SK-N-SH treated with all-trans-retinoic acid at 6 μM for 48 hours (cell line): ENCODE results near the gene MVB12B.

Experiments
- ATAC-seq: fragments of 200-7000 bp; cut with Tn5 transposase; 3 replicates; pipeline ENCODE4 v1.9.1; 2020; ENCODE audit warnings: mild to moderate bottlenecking, moderate library complexity
- ARNTL ChIP-seq: fragments of 450-650 bp; formaldehyde crosslinking; IDR thresholded peaks from 2 replicates; pipeline ENCODE4 v1.5.0; 2020; ENCODE audit warnings: low read depth, mild to moderate bottlenecking, moderate library complexity, borderline replicate concordance
- BACH2 ChIP-seq: fragments of 250-450 bp; sonication (Bioruptor Pico); IDR thresholded peaks from 2 replicates; pipeline ENCODE4 v1.9.0; 2021; ENCODE audit warnings: mild to moderate bottlenecking, borderline replicate concordance
- CSDC2 ChIP-seq: fragments of 250-450 bp; sonication (Bioruptor Pico); IDR thresholded peaks from 2 replicates; pipeline ENCODE4 v1.5.0; 2020; ENCODE audit warnings: mild to moderate bottlenecking, moderate library complexity
- GLIS3 ChIP-seq: fragments of 250-450 bp; sonication (Bioruptor Pico); IDR thresholded peaks from 2 replicates; pipeline ENCODE4 v1.5.0; 2020; ENCODE audit warnings: mild to moderate bottlenecking, moderate library complexity
- ISL1 ChIP-seq: fragments of 250-450 bp; sonication (Bioruptor Pico); IDR thresholded peaks from 2 replicates; pipeline ENCODE4 v2.1.2; 2022; ENCODE audit warnings: mild to moderate bottlenecking, moderate library complexity
- OSR1 ChIP-seq: fragments of 250-450 bp; sonication (Bioruptor Pico); IDR thresholded peaks from 2 replicates; pipeline ENCODE4 v1.8.0; 2022; ENCODE audit warnings: moderate library complexity, mild to moderate bottlenecking, inconsistent platforms
- RARB ChIP-seq: fragments of 250-450 bp; sonication (Bioruptor Pico); IDR thresholded peaks from 2 replicates; pipeline ENCODE4 v1.8.0; 2021; ENCODE audit warnings: mild to moderate bottlenecking, moderate library complexity
- SNAI2 ChIP-seq: fragments of 250-450 bp; sonication (Bioruptor Pico); IDR thresholded peaks from 2 replicates; pipeline ENCODE4 v1.5.0; 2020; ENCODE audit warnings: mild to moderate bottlenecking, moderate library complexity
- TCF4 ChIP-seq: fragments of 250-450 bp; sonication (Bioruptor Pico); IDR thresholded peaks from 2 replicates; pipeline ENCODE4 v1.8.0; 2021; ENCODE audit warnings: mild to moderate bottlenecking, moderate library complexity, borderline replicate concordance
- TOX ChIP-seq: fragments of 250-450 bp; sonication (Bioruptor Pico); IDR thresholded peaks from 2 replicates; pipeline ENCODE4 v1.8.0; 2021; ENCODE audit warnings: mild to moderate bottlenecking, moderate library complexity, borderline replicate concordance
- ZC3H10 ChIP-seq: fragments of 250-450 bp; sonication (Bioruptor Pico); IDR thresholded peaks from 2 replicates; pipeline ENCODE4 v1.5.1; 2021; ENCODE audit warnings: mild to moderate bottlenecking, moderate library complexity
- ZFP3 ChIP-seq: fragments of 250-450 bp; sonication (Bioruptor Pico); IDR thresholded peaks from 2 replicates; pipeline ENCODE4 v1.5.0; 2020; ENCODE audit warnings: mild to moderate bottlenecking, moderate library complexity
- ZNF565 ChIP-seq: fragments of 450-650 bp; formaldehyde crosslinking; conservative IDR thresholded peaks from 2 replicates; pipeline ENCODE4 v1.5.0; 2020; ENCODE audit warnings: low read depth, mild to moderate bottlenecking, moderate library complexity
- ZNF70 ChIP-seq: fragments of 450-650 bp; formaldehyde crosslinking; IDR thresholded peaks from 2 replicates; pipeline ENCODE4 v1.5.0; 2020; ENCODE audit warnings: mild to moderate bottlenecking, moderate library complexity
- ZNF8 ChIP-seq: fragments of 450-650 bp; formaldehyde crosslinking; IDR thresholded peaks from 2 replicates; pipeline ENCODE4 v1.5.0; 2020; ENCODE audit warnings: mild to moderate bottlenecking, moderate library complexity
- TF ChIP-seq, protein P1 (sequence below): fragments of 250-450 bp; sonication (Bioruptor Pico); IDR thresholded peaks from 2 replicates; pipeline ENCODE4 v1.5.1; 2020; ENCODE audit warnings: low read depth, mild to moderate bottlenecking, moderate library complexity
- TF ChIP-seq, protein P2 (sequence below): fragments of 250-450 bp; sonication (Bioruptor Pico); IDR thresholded peaks from 2 replicates; pipeline ENCODE4 v1.5.1; 2021; ENCODE audit warnings: mild to moderate bottlenecking, moderate library complexity
- TF ChIP-seq, protein P3 (sequence below): fragments of 250-450 bp; sonication (Bioruptor Pico); IDR thresholded peaks from 2 replicates; pipeline ENCODE4 v1.8.0; 2020; ENCODE audit warnings: mild to moderate bottlenecking, moderate library complexity, borderline replicate concordance
- TF ChIP-seq, protein P4 (sequence below): fragments of 250-450 bp; sonication (Bioruptor Pico); IDR thresholded peaks from 2 replicates; pipeline ENCODE4 v1.5.0; 2020; ENCODE audit warnings: mild to moderate bottlenecking, moderate library complexity
- TF ChIP-seq, protein P5 (sequence below): fragments of 250-450 bp; sonication (Bioruptor Pico); IDR thresholded peaks from 2 replicates; pipeline ENCODE4 v1.8.0; 2021; ENCODE audit warnings: low read depth, mild to moderate bottlenecking, moderate library complexity, borderline replicate concordance

Gene MVB12B

DNA sequence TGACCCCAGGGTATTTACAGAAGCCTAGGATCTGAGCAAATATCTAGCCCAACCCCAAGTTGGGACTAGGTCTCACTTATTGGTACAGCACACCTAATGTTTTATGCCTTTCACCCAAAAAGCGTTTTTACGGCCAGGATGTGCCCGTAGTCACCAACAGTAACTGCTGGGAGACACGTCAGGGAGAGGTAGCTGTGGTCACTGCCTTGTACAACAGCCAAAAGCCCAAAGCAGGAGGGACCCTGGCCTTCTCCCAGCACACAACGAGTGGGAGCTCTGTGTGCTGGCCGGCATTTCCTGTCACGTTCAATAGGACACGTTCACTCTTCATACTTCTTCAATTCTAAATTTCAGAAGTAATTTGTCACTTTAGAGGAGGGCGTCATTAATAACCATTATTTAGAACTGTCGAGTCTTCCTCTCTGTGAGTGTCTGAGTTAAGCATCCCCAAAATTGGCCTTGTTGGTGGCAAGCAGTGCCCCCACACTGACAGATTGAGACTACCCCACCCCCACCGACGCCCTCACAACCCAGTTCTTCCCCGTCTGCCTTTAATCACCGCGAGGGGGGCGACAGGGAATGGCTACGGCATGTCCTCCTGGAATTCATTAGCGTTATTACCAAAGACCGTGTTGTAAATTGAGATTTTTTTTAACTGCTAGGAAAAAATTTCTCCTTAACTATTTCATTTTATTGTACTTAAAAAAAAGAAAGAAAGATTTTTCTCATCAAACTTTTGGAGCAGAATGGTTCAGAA lies 80.7 kb downstream of the MVB12B start (continued):
- TF ChIP-seq TOX (CRISPR knock-in tag) (no peak), SNAI2 (CRISPR knock-in tag) (no peak), TCF4 (CRISPR knock-in tag) (no peak), ZNF565 (CRISPR knock-in tag) (no peak)

DNA sequence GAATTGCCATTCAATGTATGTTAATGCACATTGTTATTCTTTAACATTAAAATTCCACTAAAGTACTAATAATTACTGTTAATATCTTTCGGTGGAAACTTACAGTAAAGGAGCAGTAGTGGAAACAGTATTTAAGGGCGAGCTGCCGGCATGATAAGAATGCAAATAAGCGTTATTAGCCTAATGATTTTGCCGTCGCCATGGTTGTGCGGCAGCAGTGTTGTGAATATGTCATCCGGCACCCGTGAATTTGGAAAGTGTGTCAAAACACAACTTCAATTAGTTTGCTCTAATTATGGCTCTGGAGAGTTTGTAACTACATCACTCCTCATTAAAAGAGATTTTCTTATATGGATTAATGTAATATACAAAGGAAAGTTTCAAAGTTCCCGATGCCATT lies 81.4 kb downstream of the MVB12B start:
- no peak for TF ChIP-seq ZC3H10 (CRISPR knock-in tag)
- TF ChIP-seq, protein P1, sequence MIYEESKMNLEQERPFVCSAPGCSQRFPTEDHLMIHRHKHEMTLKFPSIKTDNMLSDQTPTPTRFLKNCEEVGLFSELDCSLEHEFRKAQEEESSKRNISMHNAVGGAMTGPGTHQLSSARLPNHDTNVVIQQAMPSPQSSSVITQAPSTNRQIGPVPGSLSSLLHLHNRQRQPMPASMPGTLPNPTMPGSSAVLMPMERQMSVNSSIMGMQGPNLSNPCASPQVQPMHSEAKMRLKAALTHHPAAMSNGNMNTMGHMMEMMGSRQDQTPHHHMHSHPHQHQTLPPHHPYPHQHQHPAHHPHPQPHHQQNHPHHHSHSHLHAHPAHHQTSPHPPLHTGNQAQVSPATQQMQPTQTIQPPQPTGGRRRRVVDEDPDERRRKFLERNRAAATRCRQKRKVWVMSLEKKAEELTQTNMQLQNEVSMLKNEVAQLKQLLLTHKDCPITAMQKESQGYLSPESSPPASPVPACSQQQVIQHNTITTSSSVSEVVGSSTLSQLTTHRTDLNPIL (CRISPR knock-in tag), result no peak
- TF ChIP-seq, protein P2, sequence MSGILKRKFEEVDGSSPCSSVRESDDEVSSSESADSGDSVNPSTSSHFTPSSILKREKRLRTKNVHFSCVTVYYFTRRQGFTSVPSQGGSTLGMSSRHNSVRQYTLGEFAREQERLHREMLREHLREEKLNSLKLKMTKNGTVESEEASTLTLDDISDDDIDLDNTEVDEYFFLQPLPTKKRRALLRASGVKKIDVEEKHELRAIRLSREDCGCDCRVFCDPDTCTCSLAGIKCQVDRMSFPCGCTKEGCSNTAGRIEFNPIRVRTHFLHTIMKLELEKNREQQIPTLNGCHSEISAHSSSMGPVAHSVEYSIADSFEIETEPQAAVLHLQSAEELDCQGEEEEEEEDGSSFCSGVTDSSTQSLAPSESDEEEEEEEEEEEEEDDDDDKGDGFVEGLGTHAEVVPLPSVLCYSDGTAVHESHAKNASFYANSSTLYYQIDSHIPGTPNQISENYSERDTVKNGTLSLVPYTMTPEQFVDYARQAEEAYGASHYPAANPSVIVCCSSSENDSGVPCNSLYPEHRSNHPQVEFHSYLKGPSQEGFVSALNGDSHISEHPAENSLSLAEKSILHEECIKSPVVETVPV (CRISPR knock-in tag), result no peak
- TF ChIP-seq ISL1 (CRISPR knock-in tag), result no peak
- TF ChIP-seq ARNTL (CRISPR knock-in tag), result no peak
- no peak for TF ChIP-seq CSDC2 (CRISPR knock-in tag)
- ATAC-seq, result no peak

DNA sequence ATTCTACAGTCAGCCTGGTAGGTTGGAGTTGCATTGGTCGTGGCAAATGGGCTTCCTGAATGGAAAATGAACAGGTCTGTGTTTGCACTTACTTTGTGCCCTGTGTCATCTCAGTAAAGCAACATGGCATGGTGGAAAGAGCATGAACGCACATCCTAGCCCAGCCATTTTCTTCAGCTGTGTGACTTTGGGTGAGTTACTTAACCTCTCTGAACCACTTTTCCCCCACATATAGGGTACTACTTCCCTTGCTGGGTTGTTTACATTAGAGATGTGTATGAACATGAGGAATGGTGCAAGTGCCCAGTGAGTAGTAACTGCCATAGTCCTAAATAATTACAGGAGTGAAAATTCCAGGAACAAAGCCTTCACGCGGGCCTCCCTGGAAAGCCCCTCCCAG lies 83.6 kb downstream of the MVB12B start:
- no peak for TF ChIP-seq ZNF8 (CRISPR knock-in tag)
- TF ChIP-seq, protein P2 (CRISPR knock-in tag), result no peak
- no peak for ATAC-seq

DNA sequence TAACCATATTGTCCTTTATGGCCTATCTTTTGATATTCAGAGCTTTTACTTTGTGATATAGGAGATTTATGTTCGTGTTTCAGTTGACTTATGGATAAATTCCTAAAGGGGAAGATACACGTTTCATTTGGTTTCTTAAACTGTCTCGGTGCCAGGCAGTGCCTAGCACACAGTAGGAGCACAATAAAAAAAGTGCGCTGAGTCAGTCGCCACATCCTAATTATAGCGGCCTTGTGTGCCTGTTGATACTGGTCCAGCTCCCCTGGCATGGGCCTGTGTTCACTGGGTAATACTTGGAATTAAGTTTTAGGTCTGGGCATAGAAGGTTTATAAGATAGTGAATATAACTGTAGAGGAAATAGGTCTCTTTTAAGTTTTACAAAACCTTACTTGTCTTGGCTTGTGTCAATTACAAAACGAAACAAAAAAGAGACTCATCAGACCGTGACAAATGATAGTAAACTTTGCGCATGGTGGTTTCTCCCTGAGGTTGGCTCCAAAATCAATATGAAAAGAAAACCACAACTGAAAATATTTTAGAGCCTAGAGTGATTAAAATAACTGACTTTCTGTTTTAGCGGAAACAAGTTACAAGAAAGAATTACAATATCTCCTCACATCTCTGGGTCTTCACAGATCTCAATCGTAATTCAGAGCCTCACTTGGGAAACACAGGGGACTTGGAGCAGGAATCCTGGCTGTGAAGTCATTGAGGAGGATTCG lies 84.8 kb downstream of the MVB12B start:
- no peak for ATAC-seq
- TF ChIP-seq, protein P3, sequence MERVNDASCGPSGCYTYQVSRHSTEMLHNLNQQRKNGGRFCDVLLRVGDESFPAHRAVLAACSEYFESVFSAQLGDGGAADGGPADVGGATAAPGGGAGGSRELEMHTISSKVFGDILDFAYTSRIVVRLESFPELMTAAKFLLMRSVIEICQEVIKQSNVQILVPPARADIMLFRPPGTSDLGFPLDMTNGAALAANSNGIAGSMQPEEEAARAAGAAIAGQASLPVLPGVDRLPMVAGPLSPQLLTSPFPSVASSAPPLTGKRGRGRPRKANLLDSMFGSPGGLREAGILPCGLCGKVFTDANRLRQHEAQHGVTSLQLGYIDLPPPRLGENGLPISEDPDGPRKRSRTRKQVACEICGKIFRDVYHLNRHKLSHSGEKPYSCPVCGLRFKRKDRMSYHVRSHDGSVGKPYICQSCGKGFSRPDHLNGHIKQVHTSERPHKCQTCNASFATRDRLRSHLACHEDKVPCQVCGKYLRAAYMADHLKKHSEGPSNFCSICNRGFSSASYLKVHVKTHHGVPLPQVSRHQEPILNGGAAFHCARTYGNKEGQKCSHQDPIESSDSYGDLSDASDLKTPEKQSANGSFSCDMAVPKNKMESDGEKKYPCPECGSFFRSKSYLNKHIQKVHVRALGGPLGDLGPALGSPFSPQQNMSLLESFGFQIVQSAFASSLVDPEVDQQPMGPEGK (CRISPR knock-in tag), result no peak
- no peak for TF ChIP-seq ZNF565 (CRISPR knock-in tag)
- no peak for TF ChIP-seq ARNTL (CRISPR knock-in tag)
- TF ChIP-seq, all 23 proteins: peak for 0

DNA sequence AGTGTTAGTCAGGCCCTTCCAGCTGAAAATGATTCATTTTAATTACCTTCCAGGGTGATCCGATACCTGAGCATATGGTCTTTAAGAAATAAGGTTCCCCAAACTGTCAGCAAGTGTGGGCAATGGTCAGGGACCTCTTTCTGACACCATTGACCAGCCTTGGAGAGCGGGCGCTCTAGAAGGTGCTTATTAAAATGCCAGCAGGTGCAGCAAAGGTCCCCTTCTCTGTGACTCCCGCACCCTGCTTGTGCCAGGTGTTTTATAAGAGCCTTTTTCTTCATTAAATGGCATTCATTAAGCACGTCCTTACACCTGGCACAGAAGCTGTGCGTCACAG lies 85.3 kb downstream of the MVB12B start:
- ATAC-seq, result no peak
- no peak for TF ChIP-seq TCF4 (CRISPR knock-in tag)
- TF ChIP-seq TOX (CRISPR knock-in tag), result no peak
- no peak for TF ChIP-seq ZNF565 (CRISPR knock-in tag)
- TF ChIP-seq CSDC2 (CRISPR knock-in tag), result no peak
- no peak for TF ChIP-seq RARB
- TF ChIP-seq, protein P4, sequence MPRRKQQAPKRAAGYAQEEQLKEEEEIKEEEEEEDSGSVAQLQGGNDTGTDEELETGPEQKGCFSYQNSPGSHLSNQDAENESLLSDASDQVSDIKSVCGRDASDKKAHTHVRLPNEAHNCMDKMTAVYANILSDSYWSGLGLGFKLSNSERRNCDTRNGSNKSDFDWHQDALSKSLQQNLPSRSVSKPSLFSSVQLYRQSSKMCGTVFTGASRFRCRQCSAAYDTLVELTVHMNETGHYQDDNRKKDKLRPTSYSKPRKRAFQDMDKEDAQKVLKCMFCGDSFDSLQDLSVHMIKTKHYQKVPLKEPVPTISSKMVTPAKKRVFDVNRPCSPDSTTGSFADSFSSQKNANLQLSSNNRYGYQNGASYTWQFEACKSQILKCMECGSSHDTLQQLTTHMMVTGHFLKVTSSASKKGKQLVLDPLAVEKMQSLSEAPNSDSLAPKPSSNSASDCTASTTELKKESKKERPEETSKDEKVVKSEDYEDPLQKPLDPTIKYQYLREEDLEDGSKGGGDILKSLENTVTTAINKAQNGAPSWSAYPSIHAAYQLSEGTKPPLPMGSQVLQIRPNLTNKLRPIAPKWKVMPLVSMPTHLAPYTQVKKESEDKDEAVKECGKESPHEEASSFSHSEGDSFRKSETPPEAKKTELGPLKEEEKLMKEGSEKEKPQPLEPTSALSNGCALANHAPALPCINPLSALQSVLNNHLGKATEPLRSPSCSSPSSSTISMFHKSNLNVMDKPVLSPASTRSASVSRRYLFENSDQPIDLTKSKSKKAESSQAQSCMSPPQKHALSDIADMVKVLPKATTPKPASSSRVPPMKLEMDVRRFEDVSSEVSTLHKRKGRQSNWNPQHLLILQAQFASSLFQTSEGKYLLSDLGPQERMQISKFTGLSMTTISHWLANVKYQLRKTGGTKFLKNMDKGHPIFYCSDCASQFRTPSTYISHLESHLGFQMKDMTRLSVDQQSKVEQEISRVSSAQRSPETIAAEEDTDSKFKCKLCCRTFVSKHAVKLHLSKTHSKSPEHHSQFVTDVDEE (CRISPR knock-in tag), result no peak
- no peak for TF ChIP-seq ZFP3 (CRISPR knock-in tag)
- TF ChIP-seq, protein P1 (CRISPR knock-in tag), result no peak
- no peak for TF ChIP-seq BACH2 (CRISPR knock-in tag)
- no peak for TF ChIP-seq ZNF8 (CRISPR knock-in tag)
- TF ChIP-seq ARNTL (CRISPR knock-in tag), result no peak
- no peak for TF ChIP-seq OSR1
- TF ChIP-seq SNAI2 (CRISPR knock-in tag), result no peak
- no peak for TF ChIP-seq ZNF70 (CRISPR knock-in tag)
- TF ChIP-seq, protein P5, sequence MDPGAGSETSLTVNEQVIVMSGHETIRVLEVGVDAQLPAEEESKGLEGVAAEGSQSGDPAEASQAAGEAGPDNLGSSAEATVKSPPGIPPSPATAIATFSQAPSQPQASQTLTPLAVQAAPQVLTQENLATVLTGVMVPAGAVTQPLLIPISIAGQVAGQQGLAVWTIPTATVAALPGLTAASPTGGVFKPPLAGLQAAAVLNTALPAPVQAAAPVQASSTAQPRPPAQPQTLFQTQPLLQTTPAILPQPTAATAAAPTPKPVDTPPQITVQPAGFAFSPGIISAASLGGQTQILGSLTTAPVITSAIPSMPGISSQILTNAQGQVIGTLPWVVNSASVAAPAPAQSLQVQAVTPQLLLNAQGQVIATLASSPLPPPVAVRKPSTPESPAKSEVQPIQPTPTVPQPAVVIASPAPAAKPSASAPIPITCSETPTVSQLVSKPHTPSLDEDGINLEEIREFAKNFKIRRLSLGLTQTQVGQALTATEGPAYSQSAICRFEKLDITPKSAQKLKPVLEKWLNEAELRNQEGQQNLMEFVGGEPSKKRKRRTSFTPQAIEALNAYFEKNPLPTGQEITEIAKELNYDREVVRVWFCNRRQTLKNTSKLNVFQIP, result no peak
- no peak for TF ChIP-seq GLIS3 (CRISPR knock-in tag)
